ENCODE measurements around the gene ZDHHC11B. TPM values are rescaled to one million over a fixed set of nuclear protein-coding genes. Genes with fewer than 3 reads are reported as not detected.
"Not testable (repeated sequence)": the region's sequence is repeated elsewhere in the genome, so short reads cannot be mapped to it uniquely, and the experiment has no call there.

Gene ZDHHC11B
- total RNA-seq, 6 experiments from 2014 or later: 0.17 to 0.19 TPM; not detected in 4

DNA sequence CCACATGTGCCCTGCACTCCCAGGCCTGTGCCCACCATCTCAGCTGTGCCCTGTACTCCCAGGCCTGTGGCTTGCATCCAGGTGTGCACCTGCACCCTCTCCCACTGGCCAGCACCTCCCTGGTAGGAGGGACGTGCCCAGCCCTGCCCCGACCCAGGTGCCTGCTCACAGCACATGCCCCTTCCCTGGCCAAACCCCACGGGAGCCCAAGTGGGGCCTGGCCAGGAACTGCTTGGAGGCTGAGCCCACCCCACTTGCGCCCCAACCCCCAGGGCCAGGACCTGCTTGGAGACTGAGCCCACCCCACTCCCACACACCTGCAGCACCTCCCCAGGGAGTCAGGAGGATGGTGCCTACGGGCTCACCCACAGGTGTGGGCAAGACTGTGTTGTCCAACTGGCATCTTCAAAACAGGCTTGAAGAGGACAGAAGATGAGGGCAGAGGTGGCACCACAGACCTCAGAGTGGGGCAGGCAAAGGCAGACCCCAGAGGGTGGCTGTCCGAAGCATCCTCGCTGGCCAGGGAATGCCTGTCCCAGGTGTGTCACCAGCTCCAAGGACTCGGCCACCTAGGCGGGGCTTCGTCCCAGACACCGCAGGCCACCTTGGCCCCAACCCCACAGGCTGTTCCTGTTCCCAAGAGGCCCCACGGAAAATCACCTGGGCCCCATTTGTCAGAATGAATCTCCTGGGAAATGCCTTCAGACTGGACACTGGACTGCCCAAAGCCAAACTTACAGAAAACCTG lies 10.8 kb downstream of the ZDHHC11B start:
- H3K4me3 Mint-ChIP-seq: no peak overlapping the region
- no peak overlapping the region for H3K27ac Mint-ChIP-seq
- no peaks in the 10 kb centered on the region for H3K36me3 Mint-ChIP-seq (ENCODE audit: low read depth)
- peaks cover 25% of the 10 kb centered on the region for H3K27me3 Mint-ChIP-seq (ENCODE audit: insufficient read depth)
- DNase-seq: no peak
- TF ChIP-seq, protein P1, sequence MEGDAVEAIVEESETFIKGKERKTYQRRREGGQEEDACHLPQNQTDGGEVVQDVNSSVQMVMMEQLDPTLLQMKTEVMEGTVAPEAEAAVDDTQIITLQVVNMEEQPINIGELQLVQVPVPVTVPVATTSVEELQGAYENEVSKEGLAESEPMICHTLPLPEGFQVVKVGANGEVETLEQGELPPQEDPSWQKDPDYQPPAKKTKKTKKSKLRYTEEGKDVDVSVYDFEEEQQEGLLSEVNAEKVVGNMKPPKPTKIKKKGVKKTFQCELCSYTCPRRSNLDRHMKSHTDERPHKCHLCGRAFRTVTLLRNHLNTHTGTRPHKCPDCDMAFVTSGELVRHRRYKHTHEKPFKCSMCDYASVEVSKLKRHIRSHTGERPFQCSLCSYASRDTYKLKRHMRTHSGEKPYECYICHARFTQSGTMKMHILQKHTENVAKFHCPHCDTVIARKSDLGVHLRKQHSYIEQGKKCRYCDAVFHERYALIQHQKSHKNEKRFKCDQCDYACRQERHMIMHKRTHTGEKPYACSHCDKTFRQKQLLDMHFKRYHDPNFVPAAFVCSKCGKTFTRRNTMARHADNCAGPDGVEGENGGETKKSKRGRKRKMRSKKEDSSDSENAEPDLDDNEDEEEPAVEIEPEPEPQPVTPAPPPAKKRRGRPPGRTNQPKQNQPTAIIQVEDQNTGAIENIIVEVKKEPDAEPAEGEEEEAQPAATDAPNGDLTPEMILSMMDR (IDR thresholded peaks at IDR 0.05): no peak
- H3K4me1 Mint-ChIP-seq (ENCODE audit: low read depth): no peaks in the 10 kb centered on the region
- H3K9me3 Mint-ChIP-seq: peaks cover 3% of the 10 kb centered on the region; the same call in 1 of the 2 replicates

DNA sequence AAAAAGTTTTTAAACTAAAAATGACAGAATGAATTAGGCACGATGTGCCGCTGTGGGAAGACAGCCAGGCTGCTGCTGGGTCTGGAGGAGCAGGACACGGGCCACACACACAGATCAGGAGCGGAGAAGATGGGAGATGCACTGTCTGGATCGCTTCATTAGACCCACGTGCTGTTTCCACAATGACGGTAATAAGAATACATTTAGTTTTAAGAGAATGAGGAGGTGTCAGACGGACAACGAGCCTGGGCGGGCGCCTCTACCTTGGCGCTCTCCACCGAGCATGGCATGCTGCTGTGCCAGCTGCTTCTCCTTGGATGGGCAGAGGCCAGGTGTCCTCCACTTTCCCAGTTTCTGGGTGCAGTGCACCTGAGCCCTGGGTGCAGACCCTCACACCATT lies 11.6 kb downstream of the ZDHHC11B start:
- H3K27me3 Mint-ChIP-seq (ENCODE audit: insufficient read depth): peaks cover 25% of the 10 kb centered on the region
- H3K4me1 Mint-ChIP-seq (ENCODE audit: low read depth); DNase-seq; H3K4me3 Mint-ChIP-seq; H3K36me3 Mint-ChIP-seq (ENCODE audit: low read depth); H3K27ac Mint-ChIP-seq; H3K9me3 Mint-ChIP-seq: not testable (repeated sequence)

DNA sequence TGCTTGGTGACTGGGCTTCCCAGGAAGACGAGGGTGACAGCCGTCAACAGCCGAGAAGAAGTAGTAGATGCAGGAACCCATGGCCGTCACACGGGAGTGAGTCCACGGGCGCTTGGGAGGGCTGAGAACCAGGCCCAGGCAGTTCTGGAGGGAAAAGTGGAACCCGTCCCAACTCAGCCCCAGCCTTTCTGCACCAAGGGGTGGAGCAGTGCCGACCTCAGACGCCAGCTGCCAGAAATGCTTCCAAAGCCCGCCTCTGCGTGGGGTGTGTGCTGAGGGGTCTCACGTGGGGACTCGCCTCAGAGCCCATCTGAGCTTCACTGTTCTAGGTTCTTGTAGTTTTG lies 12.0 kb downstream of the ZDHHC11B start:
- not testable (repeated sequence) for H3K9me3 Mint-ChIP-seq; H3K27ac Mint-ChIP-seq; H3K36me3 Mint-ChIP-seq (ENCODE audit: low read depth); DNase-seq; H3K4me1 Mint-ChIP-seq (ENCODE audit: low read depth); H3K4me3 Mint-ChIP-seq
- peaks cover 23% of the 10 kb centered on the region for H3K27me3 Mint-ChIP-seq (ENCODE audit: insufficient read depth)

DNA sequence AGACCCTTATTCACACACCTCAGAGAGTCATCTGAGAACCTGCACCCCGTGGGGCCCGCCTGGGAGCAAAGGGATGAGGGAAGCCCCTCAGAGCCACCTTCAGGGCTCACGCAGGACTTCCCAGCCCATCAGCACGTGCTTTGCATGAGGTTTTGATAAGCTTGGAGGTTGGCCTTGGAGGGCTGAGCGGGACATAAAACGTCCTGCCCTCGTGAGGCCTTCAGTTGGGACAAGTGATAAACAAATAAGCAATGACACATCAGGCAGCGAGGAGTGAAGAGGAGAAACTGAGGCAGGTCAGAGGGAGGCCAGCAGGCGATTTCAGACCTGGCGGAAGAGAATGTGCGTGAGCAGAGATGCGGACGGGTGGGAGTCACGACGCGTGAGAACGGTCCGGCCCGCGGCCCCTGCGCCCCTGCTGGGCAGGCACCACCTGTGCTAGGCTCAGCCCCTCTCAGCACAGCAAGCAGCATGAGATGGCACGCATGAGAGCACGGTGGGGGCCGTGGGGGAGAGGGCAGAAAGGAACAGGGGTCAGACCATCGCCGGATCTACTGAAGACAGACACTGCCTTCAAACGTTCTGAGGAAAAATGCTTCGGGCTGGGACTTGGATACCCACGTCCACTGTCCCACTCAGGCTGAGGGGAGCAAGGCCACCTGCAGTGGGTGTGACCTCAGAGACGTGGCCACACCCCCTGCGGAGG lies 12.5 kb downstream of the ZDHHC11B start:
- not testable (repeated sequence) for H3K36me3 Mint-ChIP-seq (ENCODE audit: low read depth); DNase-seq; H3K27ac Mint-ChIP-seq; H3K9me3 Mint-ChIP-seq; H3K4me1 Mint-ChIP-seq (ENCODE audit: low read depth); H3K4me3 Mint-ChIP-seq
- peaks cover 18% of the 10 kb centered on the region for H3K27me3 Mint-ChIP-seq (ENCODE audit: insufficient read depth)

DNA sequence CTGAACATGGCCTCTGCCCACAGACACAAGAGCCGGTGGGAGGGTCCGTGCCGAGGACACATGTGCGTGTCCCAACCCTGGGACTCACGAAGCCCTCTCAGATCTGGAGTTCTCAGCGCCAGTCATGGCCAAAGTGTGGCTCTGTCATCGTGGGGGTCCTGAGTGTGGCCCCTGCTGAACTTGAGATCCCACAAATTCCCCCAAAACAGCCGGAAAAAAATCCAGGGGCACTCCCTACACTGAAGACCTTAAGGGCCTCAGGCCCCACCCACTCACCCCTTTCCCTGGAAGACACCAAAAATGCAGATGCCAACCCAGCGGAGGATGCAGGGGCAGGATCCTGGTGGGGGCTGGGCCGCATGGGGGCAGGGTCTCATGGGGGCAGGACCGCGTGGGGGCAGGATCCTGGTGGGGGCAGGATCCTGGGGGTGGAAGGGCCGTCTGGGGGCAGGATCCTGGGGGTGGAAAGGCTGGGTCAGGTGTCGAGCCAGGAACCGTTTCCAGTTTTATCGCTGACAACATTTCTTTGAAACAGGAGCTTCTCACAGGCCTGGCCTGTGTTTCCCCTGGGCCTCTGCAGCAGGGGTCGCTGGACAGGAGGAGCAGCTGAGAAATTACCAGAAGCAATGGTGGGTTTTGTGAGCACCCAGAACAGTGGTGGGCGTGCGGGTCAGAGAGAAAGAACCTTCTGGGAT lies 13.3 kb downstream of the ZDHHC11B start:
- not testable (repeated sequence) for H3K4me1 Mint-ChIP-seq (ENCODE audit: low read depth); H3K4me3 Mint-ChIP-seq; H3K9me3 Mint-ChIP-seq; DNase-seq; H3K36me3 Mint-ChIP-seq (ENCODE audit: low read depth); H3K27ac Mint-ChIP-seq
- peaks cover 14% of the 10 kb centered on the region for H3K27me3 Mint-ChIP-seq (ENCODE audit: insufficient read depth)

DNA sequence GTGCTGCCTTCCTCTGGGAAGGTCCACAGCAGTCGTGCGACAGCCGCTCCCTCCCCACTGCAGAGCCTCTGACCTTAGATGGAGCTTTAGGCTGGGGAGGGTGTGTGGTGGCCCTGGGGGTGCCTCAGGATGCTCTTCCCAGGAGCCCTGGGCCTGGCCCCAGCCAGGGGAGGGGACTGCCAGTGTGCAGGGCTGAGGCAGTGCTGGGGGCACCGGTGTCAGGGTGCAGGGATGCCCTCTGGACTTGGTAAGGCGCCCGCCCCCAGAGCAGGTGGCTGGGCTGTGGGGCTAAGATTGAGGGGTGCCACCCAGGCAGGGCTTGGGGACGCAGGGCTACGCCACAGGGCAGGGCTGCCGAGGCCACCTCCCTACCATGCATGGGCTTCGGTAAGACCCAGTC lies 13.9 kb downstream of the ZDHHC11B start:
- H3K4me3 Mint-ChIP-seq; H3K27ac Mint-ChIP-seq; H3K4me1 Mint-ChIP-seq (ENCODE audit: low read depth); H3K36me3 Mint-ChIP-seq (ENCODE audit: low read depth); H3K9me3 Mint-ChIP-seq; DNase-seq: not testable (repeated sequence)
- H3K27me3 Mint-ChIP-seq (ENCODE audit: insufficient read depth): peaks cover 14% of the 10 kb centered on the region

DNA sequence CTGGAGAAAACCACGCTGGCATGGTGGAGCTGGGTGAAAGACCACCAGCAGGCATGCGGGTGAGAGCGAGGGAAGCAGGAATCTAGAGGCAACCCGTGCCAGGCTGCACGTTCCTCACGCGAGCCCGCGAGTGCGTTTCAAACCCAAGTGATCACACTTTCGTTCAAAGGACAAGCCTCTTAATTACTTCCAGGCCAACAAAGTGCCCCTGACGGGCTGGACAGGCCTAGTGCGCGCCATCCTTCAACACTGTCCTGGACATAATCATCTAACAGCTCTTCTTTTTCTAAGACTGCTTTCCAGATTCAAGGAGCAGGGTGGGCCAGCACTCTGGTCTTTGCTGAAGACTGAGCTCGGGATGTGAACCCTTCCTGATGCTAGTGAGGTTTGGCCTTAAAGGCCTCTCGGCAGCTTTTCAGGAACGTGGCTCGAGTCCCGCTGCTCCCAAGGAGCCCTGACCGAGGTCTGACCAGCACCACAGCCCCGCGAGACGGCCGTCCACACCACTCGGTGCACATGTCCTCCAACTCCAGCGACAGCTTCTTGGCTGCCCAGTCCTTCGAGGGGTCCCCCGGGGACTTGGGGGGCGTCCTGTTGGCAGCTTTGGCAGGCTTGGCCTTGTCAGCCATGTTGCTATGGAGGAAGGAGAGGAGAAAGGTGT lies 14.9 kb downstream of the ZDHHC11B start:
- H3K4me3 Mint-ChIP-seq; H3K9me3 Mint-ChIP-seq; DNase-seq; H3K4me1 Mint-ChIP-seq (ENCODE audit: low read depth); H3K36me3 Mint-ChIP-seq (ENCODE audit: low read depth); H3K27ac Mint-ChIP-seq: not testable (repeated sequence)
- H3K27me3 Mint-ChIP-seq (ENCODE audit: insufficient read depth): peaks cover 10% of the 10 kb centered on the region

DNA sequence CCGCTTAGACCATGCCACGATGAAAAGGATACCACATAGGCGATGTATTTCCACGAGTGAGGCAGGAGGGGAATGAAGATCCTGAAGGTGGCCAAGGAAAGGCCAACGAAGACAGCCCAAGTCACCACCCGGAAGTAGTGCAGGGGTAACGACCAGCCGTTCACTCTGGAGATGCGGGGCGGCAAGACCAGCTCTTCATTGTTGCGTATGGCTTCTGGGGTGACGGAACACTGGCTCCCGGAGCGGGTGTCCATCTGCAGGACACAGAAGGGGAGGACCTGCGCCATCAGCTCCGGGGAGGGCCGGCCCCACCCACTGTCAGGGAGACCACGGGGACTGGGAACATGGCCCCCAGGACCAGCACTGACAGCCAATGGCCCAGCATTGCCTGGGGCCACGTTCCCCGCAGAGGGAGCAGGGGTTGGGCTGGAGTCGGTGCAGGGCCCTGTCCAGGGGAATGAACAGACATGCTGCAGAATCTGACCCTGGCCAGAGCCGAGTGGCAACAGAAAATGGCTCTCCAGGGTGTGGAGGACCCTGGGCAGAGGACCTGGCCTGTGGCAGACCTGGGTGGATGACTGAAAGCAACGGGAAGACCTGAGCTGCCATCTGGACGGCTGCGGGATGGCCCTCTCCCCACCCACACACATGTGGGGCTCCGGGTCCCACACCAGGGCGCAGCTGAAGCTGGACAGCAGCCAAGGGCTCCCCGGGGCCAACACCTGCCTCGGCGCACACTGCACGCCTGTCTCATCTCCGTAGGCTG lies 17.7 kb downstream of the ZDHHC11B start:
- Mint-ChIP-seq H3K4me1 (ENCODE audit: low read depth) (no peaks in the 10 kb centered on the region), H3K36me3 (ENCODE audit: low read depth) (no peaks in the 10 kb centered on the region), H3K27me3 (ENCODE audit: insufficient read depth) (peaks cover 24% of the 10 kb centered on the region), H3K27ac (no peak overlapping the region), H3K4me3 (no peak overlapping the region), H3K9me3 (peaks cover 10% of the 10 kb centered on the region; the same call in 1 of the 2 replicates)
- no peak for DNase-seq
- TF ChIP-seq, protein P1 (IDR thresholded peaks at IDR 0.05): no peak

All from HFFc6 (cell line).